ES-I3 (cell line): ENCODE data around the gene ICAM2.

Source experiments
- H3K36me3 ChIP-seq: 2 replicates; pipeline ENCODE4 v1.6.1; 2013; ENCODE audit warnings: mild to moderate bottlenecking, low read length, control low read depth, moderate library complexity; ENCODE audit not compliant: insufficient read depth
- H3K4me1 ChIP-seq: 2 replicates; pipeline ENCODE4 v1.6.1; 2013; ENCODE audit warnings: mild to moderate bottlenecking, control low read depth, low read length; ENCODE audit not compliant: insufficient read depth
- H3K9ac ChIP-seq: 2 replicates; pipeline ENCODE4 v1.6.1; 2013; ENCODE audit warnings: low read depth, mild to moderate bottlenecking, low read length, moderate library complexity
- H3K9me3 ChIP-seq: 2 replicates; pipeline ENCODE4 v1.6.1; 2013; ENCODE audit warnings: mild to moderate bottlenecking, low read length, moderate library complexity; ENCODE audit not compliant: control insufficient read depth, insufficient read depth

The ICAM2 gene

GRCh38 chr17:64001091-64001579 is 19.3 kb downstream of the ICAM2 start:
- no peaks in the 10 kb centered on the region for H3K36me3 ChIP-seq
- no peaks in the 10 kb centered on the region for H3K9me3 ChIP-seq
- no peak overlapping the region for H3K9ac ChIP-seq
- H3K4me1 ChIP-seq: peaks cover 5% of the 10 kb centered on the region; the same call in 1 of the 2 replicates

DNA sequence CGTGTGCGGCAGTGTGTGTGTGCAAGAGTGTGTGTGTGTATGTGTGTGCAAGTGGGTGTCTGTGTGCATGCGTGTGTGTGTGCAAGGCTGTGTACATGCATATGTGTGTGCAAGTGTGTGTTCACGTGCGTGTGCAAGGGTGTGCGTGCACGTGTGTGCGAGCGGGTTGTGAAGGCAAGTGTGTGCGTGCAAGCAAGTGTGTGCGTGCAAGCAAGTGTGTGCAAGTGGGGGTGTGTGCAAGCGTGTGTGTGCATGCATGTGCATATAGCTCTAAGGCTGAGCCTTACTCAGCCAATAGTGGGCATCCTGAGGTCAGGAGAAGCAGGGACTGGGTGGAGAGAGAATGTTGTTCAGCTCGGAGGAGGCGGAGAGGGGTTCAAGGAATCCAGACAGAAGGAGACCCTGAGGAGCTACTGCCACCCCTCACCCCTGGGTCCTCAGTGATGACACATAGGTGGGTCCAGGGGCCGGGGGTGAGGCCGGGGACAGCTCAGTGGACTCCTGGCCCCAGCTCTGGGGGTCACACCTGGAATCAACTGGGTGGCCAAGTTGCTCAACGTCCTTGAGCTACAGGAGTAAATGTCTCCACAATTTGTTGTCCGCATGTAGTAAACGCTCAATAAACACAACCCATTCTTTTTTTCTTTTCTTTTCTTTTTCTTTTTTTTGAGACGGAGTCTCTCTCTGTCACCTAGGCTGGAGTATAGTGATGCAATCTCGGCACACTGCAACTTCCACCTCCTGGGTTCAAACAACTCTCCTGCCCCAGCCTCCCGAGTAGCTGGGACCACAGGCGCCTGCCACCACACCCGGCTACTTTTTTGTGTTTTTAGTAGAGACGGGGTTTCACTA is 20.5 kb downstream of the ICAM2 start:
- Histone ChIP-seq H3K9ac (no peak overlapping the region), H3K9me3 (no peaks in the 10 kb centered on the region), H3K36me3 (no peaks in the 10 kb centered on the region), H3K4me1 (no peaks in the 10 kb centered on the region)

DNA sequence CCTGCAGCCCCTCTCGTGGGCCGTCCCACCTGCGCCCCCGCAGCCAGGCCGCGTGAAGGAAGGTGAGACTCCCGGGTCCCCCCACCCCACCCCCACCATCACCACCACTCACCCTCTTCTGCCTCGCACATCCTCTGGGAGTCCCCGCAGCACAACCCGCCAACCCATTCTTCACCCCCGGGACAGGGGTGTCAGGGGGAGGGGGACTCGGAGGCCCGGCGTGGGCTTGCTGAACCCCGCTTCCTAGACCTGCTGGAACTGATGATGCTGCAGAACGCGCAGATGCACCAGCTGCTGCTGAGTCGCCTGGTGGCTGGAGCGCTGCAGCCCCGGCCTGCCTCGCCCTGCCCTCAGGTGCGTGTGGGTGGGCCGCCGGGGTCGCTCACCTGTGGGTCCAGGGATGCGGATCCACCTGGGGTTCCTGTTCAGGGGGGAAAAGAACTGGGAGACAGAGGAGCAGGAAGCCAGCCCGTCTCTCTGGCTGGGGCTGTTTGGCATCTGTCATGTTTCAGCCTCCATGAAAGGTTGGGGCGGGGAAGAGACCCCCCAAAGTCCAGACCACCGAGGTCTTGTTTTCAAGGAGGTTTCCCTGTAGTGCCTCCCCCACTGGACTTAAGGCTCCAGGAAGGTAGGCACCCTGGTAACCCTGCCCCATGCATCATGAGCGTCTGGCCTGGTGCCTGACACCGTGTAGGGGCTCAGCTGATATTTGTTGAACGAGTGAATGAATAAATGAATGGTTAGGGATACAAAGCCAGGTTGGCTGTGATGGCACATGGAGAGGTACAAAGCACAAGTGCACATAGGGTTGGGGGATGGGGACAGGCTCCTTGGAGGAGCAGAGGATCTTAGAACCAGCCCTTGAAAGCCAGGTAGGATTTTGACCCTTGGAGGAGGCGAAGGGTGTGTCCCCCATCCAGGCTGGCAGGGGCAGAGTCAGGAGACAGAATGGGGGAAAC is 21.4 kb downstream of the ICAM2 start:
- peak overlapping the region; percentile 69; the same call in 1 of the 2 replicates for H3K9ac ChIP-seq
- H3K36me3 ChIP-seq: no peaks in the 10 kb centered on the region
- no peaks in the 10 kb centered on the region for H3K9me3 ChIP-seq
- H3K4me1 ChIP-seq: no peaks in the 10 kb centered on the region

DNA sequence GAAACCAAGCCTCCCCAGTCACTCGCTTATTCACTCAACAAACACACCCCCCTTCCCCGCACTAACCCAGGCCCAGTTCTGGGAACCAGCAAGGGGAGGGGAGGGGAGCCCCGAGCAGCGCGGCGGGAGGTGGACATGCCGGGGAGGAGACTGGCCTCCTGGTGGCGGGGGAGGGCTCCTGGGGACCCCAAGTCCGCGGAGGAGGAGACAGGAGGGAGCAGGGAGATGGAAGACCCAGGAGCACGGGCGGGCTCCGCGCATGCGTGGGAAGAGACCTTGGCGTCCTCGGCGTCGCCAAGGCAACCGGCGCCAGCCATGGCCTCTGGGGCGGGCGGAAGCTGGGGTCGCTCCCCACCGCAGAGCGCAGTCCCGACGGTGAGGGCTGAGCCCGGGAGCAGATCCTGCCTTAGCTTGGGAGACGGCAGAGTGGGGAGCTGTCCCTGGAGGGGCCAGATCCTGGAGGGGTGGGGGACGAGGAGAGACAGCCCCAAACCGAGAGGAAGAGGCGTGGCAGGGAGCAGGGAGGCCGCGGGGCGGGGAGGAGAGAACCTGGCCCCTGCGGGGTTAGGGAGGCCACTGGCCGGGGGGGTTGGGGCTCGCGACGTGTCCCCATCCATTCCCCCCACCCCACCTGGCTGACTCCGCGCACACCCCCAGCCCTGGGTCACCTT is 22.2 kb downstream of the ICAM2 start, which contains the start of gene PRR29:
Gene PRR29, plus strand, starts transcription at position 302 of the 671 bp plus-strand sequence. Its CDS starts 14 bp downstream, at position 316.
- Histone ChIP-seq H3K9ac (peak within 1 kb of the TSS; percentile 69; the same call in 1 of the 2 replicates), H3K4me1 (no peaks in the 10 kb centered on the region), H3K36me3 (no peaks in the 10 kb centered on the region), H3K9me3 (no peaks in the 10 kb centered on the region)

- no peaks in the 10 kb centered on the region for H3K9me3 ChIP-seq
- H3K9ac ChIP-seq: peak overlapping the region; percentile 69; the same call in 1 of the 2 replicates
- H3K36me3 ChIP-seq: no peaks in the 10 kb centered on the region
- H3K4me1 ChIP-seq: no peaks in the 10 kb centered on the region
Measured at GRCh38 chr17:63997341-63998048, 22.9 kb downstream of the ICAM2 start.

GRCh38 chr17:63996430-63997182 is 23.8 kb downstream of the ICAM2 start:
- Histone ChIP-seq H3K36me3 (no peaks in the 10 kb centered on the region), H3K9me3 (no peaks in the 10 kb centered on the region), H3K9ac (no peak overlapping the region), H3K4me1 (no peaks in the 10 kb centered on the region)

DNA sequence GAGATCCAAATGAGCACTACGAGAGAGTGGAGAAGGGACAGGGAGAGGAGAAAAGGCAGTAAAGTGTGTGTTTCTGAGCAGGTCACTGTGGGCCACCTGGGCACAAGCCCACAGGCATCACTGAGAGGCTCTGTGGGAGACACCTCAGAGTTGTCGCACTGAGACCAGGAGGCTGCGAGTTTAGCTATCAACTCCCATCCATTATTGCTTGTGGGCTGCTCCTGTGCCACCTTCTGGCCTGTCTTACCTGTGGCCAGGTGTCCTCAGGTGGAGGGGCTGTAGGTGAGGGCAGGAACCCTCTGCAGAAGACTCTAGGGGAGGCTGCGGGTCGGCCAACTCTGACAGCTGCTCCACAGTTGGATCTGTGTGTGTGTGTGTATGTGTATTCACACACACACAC is 24.8 kb downstream of the ICAM2 start:
- H3K36me3 ChIP-seq: no peaks in the 10 kb centered on the region
- no peaks in the 10 kb centered on the region for H3K9me3 ChIP-seq
- no peaks in the 10 kb centered on the region for H3K4me1 ChIP-seq
- no peak overlapping the region for H3K9ac ChIP-seq

DNA sequence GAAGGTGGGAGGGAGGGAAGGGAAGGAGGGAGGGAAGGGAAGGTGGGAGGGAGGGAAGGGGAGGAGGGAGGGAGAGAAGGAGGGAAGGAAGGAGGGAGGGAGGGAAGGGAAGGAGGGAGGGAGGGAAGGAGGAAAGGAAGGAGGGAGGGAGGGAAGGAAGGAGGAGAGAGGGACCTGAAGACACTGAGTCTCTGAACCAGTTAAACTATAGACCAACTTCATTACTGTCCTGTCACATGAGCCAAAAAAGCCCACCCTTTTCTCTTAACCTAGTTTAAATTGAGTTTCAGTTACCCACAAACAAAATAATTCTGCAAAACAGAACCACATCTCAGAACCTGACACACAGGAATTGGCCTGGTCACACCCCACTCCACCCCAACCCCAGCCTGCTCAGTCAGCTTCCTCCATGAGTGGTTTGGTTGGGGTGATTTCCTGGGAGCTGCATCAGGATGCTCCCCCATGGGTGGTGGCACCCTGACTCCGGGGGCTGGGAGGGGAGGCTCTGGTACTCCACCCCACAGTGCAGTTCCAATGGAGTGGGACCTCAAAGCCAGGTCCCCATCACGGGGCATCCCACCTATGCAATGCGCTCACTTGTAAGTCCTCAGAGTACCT is 27.0 kb downstream of the ICAM2 start:
- H3K9ac ChIP-seq: no peak overlapping the region
- no peaks in the 10 kb centered on the region for H3K9me3 ChIP-seq
- peaks cover 9% of the 10 kb centered on the region; the same call in 1 of the 2 replicates for H3K4me1 ChIP-seq
- no peaks in the 10 kb centered on the region for H3K36me3 ChIP-seq

GRCh38 chr17:63991611-63992010 is 28.8 kb downstream of the ICAM2 start:
- no peaks in the 10 kb centered on the region for H3K36me3 ChIP-seq
- no peaks in the 10 kb centered on the region for H3K9me3 ChIP-seq
- peaks cover 9% of the 10 kb centered on the region; the same call in 1 of the 2 replicates for H3K4me1 ChIP-seq
- H3K9ac ChIP-seq: no peak overlapping the region

GRCh38 chr17:63989622-63990345 is 30.6 kb downstream of the ICAM2 start:
- Histone ChIP-seq H3K4me1 (peaks cover 13% of the 10 kb centered on the region; the same call in 1 of the 2 replicates), H3K9ac (no peak overlapping the region), H3K9me3 (no peaks in the 10 kb centered on the region), H3K36me3 (no peaks in the 10 kb centered on the region)

GRCh38 chr17:63988741-63989621 is 31.5 kb downstream of the ICAM2 start:
- Histone ChIP-seq H3K9ac (peak overlapping the region; percentile 26), H3K4me1 (peaks cover 13% of the 10 kb centered on the region; the same call in 1 of the 2 replicates), H3K9me3 (no peaks in the 10 kb centered on the region), H3K36me3 (no peaks in the 10 kb centered on the region)
